SK-N-SH (cell line): ENCODE measurements around the gene NECTIN3. TPM values are rescaled to one million over a fixed set of nuclear protein-coding genes. Genes with fewer than 3 reads are reported as not detected.

ENCODE experiments used
- CTCF ChIA-PET: fragments of 300-600, 350-600 bp; formaldehyde crosslinking; extraction: SDS; loops from one replicate; lab custom pipeline; 2021; lab: Yijun Ruan, JAX
- POLR2A ChIA-PET: fragments of 350-600 bp; sonication (Branson Sonifier 250); formaldehyde crosslinking; extraction: SDS; loops from one replicate; lab custom pipeline; 2020; ENCODE audit warnings: antibody characterized with exemption, inconsistent platforms; lab: Yijun Ruan, JAX
- DNase-seq: peaks from one replicate; pipeline ENCODE4 v3.0.0; 2012
- H2AFZ ChIP-seq: fragments of 200-600 bp; sonication (generic); 2 replicates; pipeline ENCODE4 v1.8.1; 2016; ENCODE audit warnings: antibody characterized with exemption, mild to moderate bottlenecking, low read depth
- H3F3A ChIP-seq: fragments of 200-600 bp; sonication (generic); replicated peaks from 2 replicates; pipeline ENCODE3; 2016; ENCODE audit warnings: antibody characterized with exemption, mild to moderate bottlenecking; ENCODE audit not compliant: insufficient read depth
- H3K27ac ChIP-seq, 2 experiments: fragments of 200-500 bp in 1 of 2; fragments of 200-600 bp in 1 of 2; sonication (Bioruptor generic) in 1 of 2; sonication (generic), shearing (Covaris generic) in 1 of 2; 2 replicates each; pipeline versions ENCODE4 v1.5.1 to v1.6.1; 2014 to 2016; ENCODE audit warnings: low read depth in 2 of 2, inconsistent platforms in 1 of 2, low read length in 1 of 2, mild to moderate bottlenecking in 1 of 2, mixed read lengths in 1 of 2
- H3K27me3 ChIP-seq: fragments of 200-600 bp; sonication (generic), shearing (Covaris generic); 2 replicates; pipeline ENCODE4 v1.6.1; 2016; ENCODE audit warnings: mixed run types; ENCODE audit not compliant: insufficient read depth
- H3K36me3 ChIP-seq, 2 experiments: fragments of 200-500 bp in 1 of 2; fragments of 200-600 bp in 1 of 2; sonication (Bioruptor generic) in 1 of 2; sonication (generic) in 1 of 2; replicated peaks in 1 of 2; 2 replicates each; pipeline versions ENCODE3 to v1.5.1; 2014 to 2016; ENCODE audit warnings: low read length in 1 of 2, mild to moderate bottlenecking in 1 of 2; ENCODE audit not compliant: insufficient read depth in 2 of 2, control insufficient read depth in 1 of 2
- H3K4me1 ChIP-seq, 2 experiments: fragments of 200-500 bp in 1 of 2; fragments of 200-600 bp in 1 of 2; sonication (Bioruptor generic) in 1 of 2; sonication (generic), shearing (Covaris generic) in 1 of 2; 2 replicates each; pipeline versions ENCODE4 v1.5.1 to v1.6.1; 2014 to 2016; ENCODE audit warnings: low read depth in 1 of 2, low read length in 1 of 2, mixed run types in 1 of 2; ENCODE audit not compliant: insufficient read depth in 2 of 2, control insufficient read depth in 1 of 2
- H3K4me2 ChIP-seq: fragments of 200-600 bp; sonication (generic), shearing (Covaris generic); 2 replicates; pipeline ENCODE4 v1.6.1; 2017; ENCODE audit warnings: mixed run types
- H3K4me3 ChIP-seq, 2 experiments: fragments of 200-500 bp in 1 of 2; fragments of 200-600 bp in 1 of 2; sonication (Bioruptor generic) in 1 of 2; sonication (generic), shearing (Covaris generic) in 1 of 2; 2 replicates each; pipeline versions ENCODE4 v1.5.1 to v1.8.1; 2014 to 2016; ENCODE audit warnings: low read depth in 2 of 2, inconsistent platforms in 1 of 2, low read length in 1 of 2, mild to moderate bottlenecking in 1 of 2, mixed read lengths in 1 of 2, moderate library complexity in 1 of 2
- H3K79me2 ChIP-seq: fragments of 200-600 bp; sonication (generic); 2 replicates; pipeline ENCODE4 v1.8.1; 2017; ENCODE audit warnings: mild to moderate bottlenecking; ENCODE audit not compliant: insufficient read depth
- H3K9ac ChIP-seq: fragments of 200-600 bp; sonication (generic); 2 replicates; pipeline ENCODE4 v1.6.1; 2017; ENCODE audit warnings: mixed run types
- H3K9me2 ChIP-seq: fragments of 200-600 bp; sonication (generic); 2 replicates; pipeline ENCODE4 v1.6.1; 2017; ENCODE audit warnings: mixed run types
- H3K9me3 ChIP-seq: fragments of 200-600 bp; sonication (generic); 2 replicates; pipeline ENCODE4 v1.6.1; 2017; ENCODE audit warnings: mixed run types, mild to moderate bottlenecking, moderate library complexity
- H4K20me1 ChIP-seq: fragments of 200-600 bp; sonication (generic); 2 replicates; pipeline ENCODE4 v1.6.1; 2017; ENCODE audit warnings: mild to moderate bottlenecking, mixed run types; ENCODE audit not compliant: insufficient read depth
- CHD2 ChIP-seq: fragments of 150-350 bp; IDR thresholded peaks from 2 replicates; pipeline ENCODE4 v1.6.1; 2018; ENCODE audit warnings: low read length; ENCODE audit not compliant: partially characterized antibody
- FOXJ3 ChIP-seq: sonication (generic); formaldehyde crosslinking; IDR thresholded peaks from 2 replicates; pipeline ENCODE4 v1.5.1; 2020; ENCODE audit warnings: mild to moderate bottlenecking, missing genetic modification reagents
- FOXM1 ChIP-seq: IDR thresholded peaks from 2 replicates; pipeline ENCODE4 v1.4.0; 2012; ENCODE audit warnings: low read depth, mild to moderate bottlenecking
- GABPA ChIP-seq: IDR thresholded peaks from 2 replicates; pipeline ENCODE4 v1.4.0; 2012; ENCODE audit warnings: low read depth, mild to moderate bottlenecking
- GATA2 ChIP-seq: sonication (generic); formaldehyde crosslinking; IDR thresholded peaks from 2 replicates; pipeline ENCODE4 v1.5.0; 2020; ENCODE audit warnings: mild to moderate bottlenecking, missing genetic modification reagents
- MAX ChIP-seq: IDR thresholded peaks from 2 replicates; pipeline ENCODE4 v1.4.0; 2012; ENCODE audit warnings: low read depth
- MXI1 ChIP-seq: IDR thresholded peaks from 2 replicates; pipeline ENCODE4 v1.6.1; 2012; ENCODE audit warnings: mild to moderate bottlenecking, low read depth, low read length, improper control_type of control experiment
- SIN3A ChIP-seq: IDR thresholded peaks from 2 replicates; pipeline ENCODE4 v1.6.1; 2012; ENCODE audit warnings: low read depth, mild to moderate bottlenecking, low read length, moderate library complexity, borderline replicate concordance
- SMC3 ChIP-seq: IDR thresholded peaks from 2 replicates; pipeline ENCODE4 v1.6.1; 2012; ENCODE audit warnings: low read depth, low read length, improper control_type of control experiment
- whole genome bisulfite sequencing: methylation state at CpG from one replicate; pipeline ENCODE4 v1.1.6; 2017; ENCODE audit warnings: low lambda C conversion rate; 5-methylcytosine and 5-hydroxymethylcytosine counted together
- polyA plus RNA-seq, 3 experiments: library from polyadenylated mRNA; depleted of rRNA; stranded (reverse); fragments of >200 nt; gene quantifications; 2 replicates each; pipeline ENCODE4 v1.2.3, GENCODE V29; 2012
- TF ChIP-seq, protein P1 (sequence below): IDR thresholded peaks from 2 replicates; pipeline ENCODE4; 2012

The NECTIN3 gene
- polyA plus RNA-seq, 1 of the 3 experiments (the other 2 are of a cell fraction) = 8.9 TPM

- peak; percentile 31 for DNase-seq
- H3K27me3 ChIP-seq = no peaks in the 10 kb centered on the region
- CTCF ChIA-PET = interaction anchor here (0.9 to 2.9 kb wide), 2 partner anchors 10 to 13 kb away, joined by 3 to 17 read pairs; no protein-coding TSS in a partner anchor
- peak overlapping the region; percentile 86 to 90 for H3K4me3 ChIP-seq
- peak overlapping the region; percentile 88 for H3K4me2 ChIP-seq
- WGBS = 19% methylated on average over 25 of the region's 25 CpGs
- peak overlapping the region; percentile 77 for H3K9ac ChIP-seq
- peak overlapping the region; percentile 60; the same call in 1 of the 2 replicates for H2AFZ ChIP-seq
- POLR2A ChIA-PET = no interaction called here
- no peaks in the 10 kb centered on the region for H3K9me2 ChIP-seq
- peak overlapping the region; percentile 93 to 96 for H3K27ac ChIP-seq
- H3F3A ChIP-seq = peaks cover 6% of the 10 kb centered on the region
- peaks cover 46% of the 10 kb centered on the region for H3K79me2 ChIP-seq
- H4K20me1 ChIP-seq = peaks cover 29% of the 10 kb centered on the region
- no peaks in the 10 kb centered on the region for H3K9me3 ChIP-seq
- no peaks in the 10 kb centered on the region for H3K36me3 ChIP-seq
- peaks cover 0 to 6% of the 10 kb centered on the region in 2 experiments; a peak in 3 of 4 replicates for H3K4me1 ChIP-seq
- TF ChIP-seq SMC3 (0 out of 2 replicates have a peak, but pooled peaks have one; percentile 4), FOXJ3 (no peak), MXI1 (peak; percentile 53; the same call in 1 of the 2 replicates)
Observed at GRCh38 chr3:111069974-111070771, 1.4 kb upstream of the NECTIN3 start.

DNA sequence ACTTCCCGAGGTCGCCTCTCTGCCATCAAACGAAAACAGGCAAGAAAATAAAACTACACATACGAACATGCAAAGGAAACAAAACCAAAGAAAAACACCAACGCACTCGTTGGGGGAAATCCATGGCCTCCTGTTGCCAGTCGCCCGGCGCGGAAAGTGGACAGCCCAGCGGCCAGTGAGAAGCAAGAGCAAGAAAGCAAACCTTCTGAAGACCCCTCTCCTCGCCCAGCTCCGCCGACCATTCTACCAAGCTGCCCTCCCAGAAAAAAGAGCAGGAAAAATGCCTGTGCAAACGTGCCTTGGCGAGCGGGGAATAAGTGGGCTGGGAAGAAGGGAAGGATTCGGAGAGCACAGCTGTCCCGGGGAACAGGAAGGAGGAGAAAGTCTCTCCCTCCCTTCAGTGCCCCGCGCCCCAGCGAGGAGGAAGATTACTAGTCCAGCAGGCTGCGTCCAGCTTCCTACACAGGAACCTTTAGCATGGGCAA, 802 bp upstream of the NECTIN3 start:
- Histone ChIP-seq H3K9me3 (no peaks in the 10 kb centered on the region), H3K9ac (peak overlapping the region; percentile 77), H3K27ac (peak overlapping the region; percentile 93 to 96), H3K36me3 (no peaks in the 10 kb centered on the region), H3K27me3 (no peaks in the 10 kb centered on the region), H3K9me2 (no peaks in the 10 kb centered on the region), H3K4me1 (peaks cover 0 to 6% of the 10 kb centered on the region in 2 experiments; a peak in 3 of 4 replicates), H3K4me2 (peak overlapping the region; percentile 88), H3F3A (peaks cover 6% of the 10 kb centered on the region), H3K79me2 (peaks cover 52% of the 10 kb centered on the region), H3K4me3 (peak overlapping the region; percentile 86 to 90), H4K20me1 (peaks cover 36% of the 10 kb centered on the region), H2AFZ (peak overlapping the region; percentile 60)
- under 1% methylated on average over 20 of the region's 23 CpGs for WGBS
- ChIA-PET POLR2A (no interaction called here), CTCF (interaction anchor here (0.9 to 2.9 kb wide), 2 partner anchors 10 to 13 kb away, joined by 3 to 17 read pairs; no protein-coding TSS in a partner anchor)
- DNase-seq = no peak
- TF ChIP-seq GABPA = no peak
- 0 out of 2 replicates have a peak, but pooled peaks have one; percentile 55 for TF ChIP-seq SIN3A

DNA sequence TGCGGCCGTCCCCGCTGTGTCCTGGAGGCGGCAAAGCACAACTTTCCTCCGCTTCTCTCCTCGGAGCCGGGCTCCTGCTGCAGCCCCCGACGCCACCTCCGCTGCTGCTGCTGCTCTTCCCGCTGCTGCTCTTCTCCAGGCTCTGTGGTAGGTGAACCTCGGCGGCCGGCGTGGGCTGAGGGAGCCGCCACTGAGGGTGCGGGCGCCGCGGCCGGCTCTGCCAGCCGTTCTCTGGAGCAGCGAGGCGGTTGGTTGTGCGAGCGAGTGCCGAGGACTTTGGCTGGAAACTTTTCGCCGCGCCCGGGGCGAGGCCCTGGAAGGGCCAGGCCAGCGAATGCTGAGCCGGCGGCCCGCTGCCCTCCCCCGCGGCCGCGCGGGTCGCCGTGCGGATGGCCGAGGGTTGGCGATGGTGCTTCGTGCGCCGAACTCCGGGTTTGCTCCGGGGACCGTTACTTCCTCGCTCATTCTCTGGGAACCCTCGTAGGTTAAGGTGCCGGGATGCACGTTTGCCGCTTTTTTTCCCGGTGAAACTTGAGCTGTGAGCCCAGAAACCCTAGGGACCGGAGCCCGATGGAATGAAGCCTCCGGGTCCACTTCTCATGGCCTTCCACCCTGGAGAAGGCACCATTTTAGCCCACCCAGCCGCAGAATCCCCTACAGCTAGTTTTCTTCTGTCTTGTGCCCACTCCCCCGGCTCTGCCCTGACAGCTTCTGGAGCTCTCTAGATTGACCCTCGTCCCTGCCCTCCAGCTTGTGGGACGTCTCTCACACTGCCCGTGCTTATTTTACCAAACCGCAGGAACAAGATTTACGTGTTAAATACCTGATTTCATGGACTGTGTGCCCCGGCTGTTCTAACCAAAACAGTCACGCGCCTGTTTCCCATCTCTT, 660 bp downstream of the NECTIN3 start:
- peak overlapping the region; percentile 79 for H3K4me2 ChIP-seq
- TF ChIP-seq, protein P1, sequence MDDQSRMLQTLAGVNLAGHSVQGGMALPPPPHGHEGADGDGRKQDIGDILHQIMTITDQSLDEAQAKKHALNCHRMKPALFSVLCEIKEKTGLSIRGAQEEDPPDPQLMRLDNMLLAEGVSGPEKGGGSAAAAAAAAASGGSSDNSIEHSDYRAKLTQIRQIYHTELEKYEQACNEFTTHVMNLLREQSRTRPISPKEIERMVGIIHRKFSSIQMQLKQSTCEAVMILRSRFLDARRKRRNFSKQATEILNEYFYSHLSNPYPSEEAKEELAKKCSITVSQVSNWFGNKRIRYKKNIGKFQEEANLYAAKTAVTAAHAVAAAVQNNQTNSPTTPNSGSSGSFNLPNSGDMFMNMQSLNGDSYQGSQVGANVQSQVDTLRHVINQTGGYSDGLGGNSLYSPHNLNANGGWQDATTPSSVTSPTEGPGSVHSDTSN = no peak
- TF ChIP-seq SIN3A (peak; percentile 11; the same call in 1 of the 2 replicates), MAX (no peak; the same call in 1 of the 2 replicates), FOXJ3 (no peak), FOXM1 (no peak), GATA2 (no peak), CHD2 (no peak)
- TF ChIP-seq, all 33 proteins: peak for 1
- H3K36me3 ChIP-seq = no peaks in the 10 kb centered on the region
- H2AFZ ChIP-seq = no peak overlapping the region
- 1% methylated on average over 13 of the region's 71 CpGs for WGBS
- H3K4me3 ChIP-seq = peak overlapping the region; percentile 78 to 90
- peaks cover 0 to 6% of the 10 kb centered on the region in 2 experiments; a peak in 3 of 4 replicates for H3K4me1 ChIP-seq
- peaks cover 67% of the 10 kb centered on the region for H3K79me2 ChIP-seq
- peak overlapping the region; percentile 93 to 96 for H3K27ac ChIP-seq
- ChIA-PET POLR2A (no interaction called here), CTCF (interaction anchor here (2.9 kb wide), 1 partner anchor 8 kb away, joined by 17 read pairs; no protein-coding TSS in a partner anchor)
- no peaks in the 10 kb centered on the region for H3K27me3 ChIP-seq
- no peaks in the 10 kb centered on the region for H3K9me2 ChIP-seq
- H3K9ac ChIP-seq = peak overlapping the region; percentile 85
- H3K9me3 ChIP-seq = no peaks in the 10 kb centered on the region
- peaks cover 46% of the 10 kb centered on the region for H4K20me1 ChIP-seq
- DNase-seq = no peak
- peaks cover 6% of the 10 kb centered on the region for H3F3A ChIP-seq
